Gastrocnemius medialis (tissue), 4 donors: ENCODE measurements around the gene SLC35A1. TPM values are rescaled to one million over a fixed set of nuclear protein-coding genes. Genes with fewer than 3 reads are reported as not detected.

Source experiments
- ATAC-seq, 2 donors: fragments of 150-250 bp; one replicate each; pipeline ENCODE4 v1.9.1; 2016
- DNase-seq, 2 donors: peaks; one replicate each; pipeline ENCODE4 v3.0.0-alpha.2; 2019
- H3K27ac ChIP-seq, 4 donors: fragments of 200-600 bp; sonication (generic); 1 replicate in 1 of 4; 2 replicates in 3 of 4; pipeline ENCODE4 v1.5.1; 2016 to 2018; ENCODE audit warnings: mild to moderate bottlenecking in 2 of 4, moderate library complexity in 1 of 4
- H3K27me3 ChIP-seq, 3 donors: fragments of 200-600 bp; sonication (generic) in 2 of 3; 1 replicate in 1 of 3; 2 replicates in 2 of 3; pipeline versions ENCODE4 v1.5.1 to v1.6.0; 2016 to 2019; ENCODE audit warnings: mild to moderate bottlenecking in 1 of 3, moderate library complexity in 1 of 3
- H3K36me3 ChIP-seq, 2 donors: fragments of 200-600 bp; sonication (generic) in 1 of 2; one replicate each; pipeline ENCODE4 v1.5.1; 2017 to 2018
- H3K4me1 ChIP-seq, 2 donors: fragments of 200-600 bp; sonication (generic) in 1 of 2; one replicate each; pipeline ENCODE4 v1.5.1; 2016 to 2017; ENCODE audit warnings: mild to moderate bottlenecking in 2 of 2
- H3K4me3 ChIP-seq, 4 donors: fragments of 200-600 bp; sonication (generic) in 3 of 4; 1 replicate in 1 of 4; 2 replicates in 3 of 4; pipeline ENCODE4 v1.5.1; 2016 to 2019; ENCODE audit warnings: mild to moderate bottlenecking in 2 of 4
- H3K9me3 ChIP-seq, 3 donors: fragments of 200-600 bp; sonication (generic) in 2 of 3; 1 replicate in 1 of 3; 2 replicates in 2 of 3; pipeline ENCODE4 v1.5.1; 2016 to 2019
- CTCF ChIP-seq, 5 experiments: fragments of 450-650 bp in 3 of 5; fragments of 200-600 bp in 2 of 5; sonication (generic) in 2 of 5; IDR thresholded peaks in 4 of 5; conservative IDR thresholded peaks in 1 of 5; 1 replicate in 4 of 5; 2 replicates in 1 of 5; pipeline ENCODE4 v1.5.1; 2016 to 2019; ENCODE audit warnings: antibody characterized with exemption in 5 of 5, mild to moderate bottlenecking in 3 of 5, moderate library complexity in 3 of 5
- POLR2A ChIP-seq, 2 donors: fragments of 450-650 bp; IDR thresholded peaks; one replicate each; pipeline ENCODE4 v1.6.1; 2017; ENCODE audit warnings: antibody characterized with exemption in 2 of 2, mild to moderate bottlenecking in 2 of 2, moderate library complexity in 2 of 2
- in situ Hi-C, 4 donors: fragments of 200-750 bp; cut with MboI; loops; one replicate each; pipeline versions ENCODE4 v1.15.0 to v1.8.0; 2017; ENCODE audit warnings: low sequenced_read_pairs in 4 of 4
- intact Hi-C: fragments of 100-400 bp; cut with DNase I; formaldehyde crosslinking; loops from one replicate; pipeline ENCODE4 v1.15.1; 2023; ENCODE audit warnings: low total_unique reads
- total RNA-seq, 4 donors: library from RNA; depleted of rRNA; stranded (reverse); fragments of >200 nt; gene quantifications; one replicate each; pipeline versions ENCODE4 v1.1.0 to v1.2.3, GENCODE V29; 2016

Gene SLC35A1
- total RNA-seq, 4 donors from 2014 or later: 6.7 to 19.2 (median 11.2) TPM

GRCh38 chr6:87494761-87495422, 22.1 kb downstream of the SLC35A1 start:
- TF ChIP-seq CTCF (IDR thresholded peaks at IDR 0.05 in 4 of 5, conservative IDR thresholded peaks at IDR 0.05 in 1 of 5) (no peak), POLR2A (IDR thresholded peaks at IDR 0.05) (no peak)
- Histone ChIP-seq H3K36me3 (no peaks in the 10 kb centered on the region), H3K27ac (no peak overlapping the region), H3K9me3 (no peaks in the 10 kb centered on the region), H3K27me3 (no peaks in the 10 kb centered on the region), H3K4me3 (no peak overlapping the region), H3K4me1 (no peaks in the 10 kb centered on the region)
- in situ Hi-C loops: no loop called here
- ATAC-seq: no peak
- intact Hi-C loops: no loop called here
- no peak for DNase-seq

GRCh38 chr6:87498048-87498447, 25.3 kb downstream of the SLC35A1 start:
- Histone ChIP-seq H3K36me3 (peaks cover 0 to 22% of the 10 kb centered on the region in 2 donors), H3K27ac (no peak overlapping the region), H3K9me3 (no peaks in the 10 kb centered on the region), H3K4me1 (no peaks in the 10 kb centered on the region), H3K4me3 (no peak overlapping the region), H3K27me3 (no peaks in the 10 kb centered on the region)
- in situ Hi-C loops (no loop called here), intact Hi-C loops (no loop called here)
- ATAC-seq (no peak), DNase-seq (no peak)
- TF ChIP-seq CTCF (IDR thresholded peaks at IDR 0.05 in 4 of 5, conservative IDR thresholded peaks at IDR 0.05 in 1 of 5): no peak
- TF ChIP-seq POLR2A (IDR thresholded peaks at IDR 0.05): no peak

- in situ Hi-C loops (no loop called here), intact Hi-C loops (no loop called here)
- TF ChIP-seq CTCF (IDR thresholded peaks at IDR 0.05 in 4 of 5, conservative IDR thresholded peaks at IDR 0.05 in 1 of 5): no peak
- TF ChIP-seq POLR2A (IDR thresholded peaks at IDR 0.05): no peak
- no peak for ATAC-seq
- no peak overlapping the region for H3K4me3 ChIP-seq
- no peak overlapping the region for H3K27ac ChIP-seq
- peaks cover 0 to 38% of the 10 kb centered on the region in 2 donors for H3K36me3 ChIP-seq
- no peak for DNase-seq
- H3K9me3 ChIP-seq: no peaks in the 10 kb centered on the region
- H3K4me1 ChIP-seq: no peaks in the 10 kb centered on the region
- no peaks in the 10 kb centered on the region for H3K27me3 ChIP-seq
Measured at GRCh38 chr6:87501809-87502572, 29.2 kb downstream of the SLC35A1 start.

- no peak for DNase-seq
- no peaks in the 10 kb centered on the region for H3K4me1 ChIP-seq
- no peak overlapping the region for H3K4me3 ChIP-seq
- peaks cover 0 to 50% of the 10 kb centered on the region in 2 donors for H3K36me3 ChIP-seq
- no peaks in the 10 kb centered on the region for H3K27me3 ChIP-seq
- ATAC-seq: no peak
- in situ Hi-C loops: no loop called here
- intact Hi-C loops: no loop called here
- H3K27ac ChIP-seq: no peak overlapping the region
- no peak for TF ChIP-seq POLR2A (IDR thresholded peaks at IDR 0.05)
- no peak for TF ChIP-seq CTCF (IDR thresholded peaks at IDR 0.05 in 4 of 5, conservative IDR thresholded peaks at IDR 0.05 in 1 of 5)
- H3K9me3 ChIP-seq: no peaks in the 10 kb centered on the region
Measured at GRCh38 chr6:87504441-87504840, 31.7 kb downstream of the SLC35A1 start.
